Effector CD8-positive, alpha-beta T cell (primary cell): ENCODE data around the gene NDUFAF8.

Source experiments
- DNase-seq: peaks from one replicate; lab custom pipeline; 2025; lab: John Stamatoyannopoulos, UW

Gene NDUFAF8

GRCh38 chr17:81200695-81201580, 38.2 kb upstream of the NDUFAF8 start:
- DNase-seq: no peak

- no peak for DNase-seq
Measured at GRCh38 chr17:81202318-81202717, 36.8 kb upstream of the NDUFAF8 start.

GRCh38 chr17:81203136-81203535, 36.0 kb upstream of the NDUFAF8 start:
- no peak for DNase-seq

GRCh38 chr17:81204578-81204977, 34.5 kb upstream of the NDUFAF8 start:
- no peak for DNase-seq

- no peak for DNase-seq
Measured at GRCh38 chr17:81206166-81206565, 33.0 kb upstream of the NDUFAF8 start.

- no peak for DNase-seq
Measured at GRCh38 chr17:81206657-81207056, 32.5 kb upstream of the NDUFAF8 start.

GRCh38 chr17:81207610-81208581, 31.2 kb upstream of the NDUFAF8 start:
- DNase-seq: no peak

GRCh38 chr17:81208651-81209050, 30.5 kb upstream of the NDUFAF8 start:
- no peak for DNase-seq

GRCh38 chr17:81209141-81209540, 30.0 kb upstream of the NDUFAF8 start:
- no peak for DNase-seq

GRCh38 chr17:81210466-81210865, 28.7 kb upstream of the NDUFAF8 start:
- no peak for DNase-seq

GRCh38 chr17:81210868-81211267, 28.2 kb upstream of the NDUFAF8 start:
- no peak for DNase-seq

- no peak for DNase-seq
Measured at GRCh38 chr17:81212365-81212764, 26.8 kb upstream of the NDUFAF8 start.

- no peak for DNase-seq
Measured at GRCh38 chr17:81213978-81214377, 25.1 kb upstream of the NDUFAF8 start.

- no peak for DNase-seq
Measured at GRCh38 chr17:81217491-81217890, 21.6 kb upstream of the NDUFAF8 start.

- no peak for DNase-seq
Measured at GRCh38 chr17:81218459-81218858, 20.7 kb upstream of the NDUFAF8 start.

- no peak for DNase-seq
Measured at GRCh38 chr17:81218991-81219390, 20.1 kb upstream of the NDUFAF8 start.

- DNase-seq: no peak
Measured at GRCh38 chr17:81219476-81220180, 19.5 kb upstream of the NDUFAF8 start.

- no peak for DNase-seq
Measured at GRCh38 chr17:81221371-81221841, 17.7 kb upstream of the NDUFAF8 start.

- no peak for DNase-seq
Measured at GRCh38 chr17:81221842-81222619, 17.1 kb upstream of the NDUFAF8 start.

- DNase-seq: no peak
Measured at GRCh38 chr17:81222620-81222905, 16.6 kb upstream of the NDUFAF8 start.
